ENCODE measurements around the gene TRPC3.

- no peak for TF ChIP-seq CTCF (IDR thresholded peaks at IDR 0.05; ENCODE audit: insufficient read depth, low read length)
- no peak for TF ChIP-seq POLR2AphosphoS5 (IDR thresholded peaks at IDR 0.05; ENCODE audit: low read depth)
- no peak for TF ChIP-seq GABPA (IDR thresholded peaks at IDR 0.05; ENCODE audit: low read depth)
- TF ChIP-seq REST (IDR thresholded peaks at IDR 0.05; ENCODE audit: insufficient replicate concordance, low read depth), result no peak
Measured at GRCh38 chr4:121846662-121847061, 105.2 kb downstream of the TRPC3 start.

All from HL-60 (cell line).